HEK293T (cell line): ENCODE measurements around the gene ASPSCR1.

ENCODE experiments used
- CTCF ChIA-PET: fragments of 350-600 bp; formaldehyde crosslinking; extraction: SDS; loops from one replicate; lab custom pipeline; 2021; ENCODE audit warnings: antibody characterized with exemption, inconsistent platforms; lab: Yijun Ruan, JAX
- POLR2A ChIA-PET: fragments of 350-600 bp; formaldehyde crosslinking; extraction: SDS; loops from one replicate; lab custom pipeline; 2020; ENCODE audit warnings: antibody characterized with exemption, inconsistent platforms; lab: Yijun Ruan, JAX
- DNase-seq: peaks from one replicate; pipeline ENCODE4 v3.0.0; 2012; ENCODE audit warnings: mixed read lengths; ENCODE audit errors: extremely low spot score
- ARNT ChIP-seq: fragments of 450-650 bp; IDR thresholded peaks from 2 replicates; pipeline ENCODE4 v1.6.1; 2017; ENCODE audit warnings: mild to moderate bottlenecking
- BHLHE40 ChIP-seq: fragments of 450-650 bp; IDR thresholded peaks from 2 replicates; pipeline ENCODE4 v1.6.1; 2016; ENCODE audit warnings: mild to moderate bottlenecking, moderate library complexity, borderline replicate concordance
- CTBP1 ChIP-seq: fragments of 450-650 bp; IDR thresholded peaks from 2 replicates; pipeline ENCODE4 v1.6.1; 2016; ENCODE audit warnings: borderline replicate concordance
- ELF4 ChIP-seq: fragments of 450-650 bp; IDR thresholded peaks from 2 replicates; pipeline ENCODE4 v1.6.1; 2017; ENCODE audit warnings: antibody characterized with exemption
- FOXA1 ChIP-seq: fragments of 450-650 bp; IDR thresholded peaks from 2 replicates; pipeline ENCODE4 v1.6.1; 2016; ENCODE audit warnings: mild to moderate bottlenecking
- FOXK2 ChIP-seq: fragments of 450-650 bp; IDR thresholded peaks from 2 replicates; pipeline ENCODE4 v1.6.1; 2016; ENCODE audit warnings: mild to moderate bottlenecking
- FOXM1 ChIP-seq: fragments of 450-650 bp; IDR thresholded peaks from 2 replicates; pipeline ENCODE4 v1.6.1; 2017; ENCODE audit warnings: mild to moderate bottlenecking, borderline replicate concordance
- HDGF ChIP-seq: fragments of 450-650 bp; IDR thresholded peaks from 2 replicates; pipeline ENCODE4 v1.6.1; 2017; ENCODE audit warnings: antibody characterized with exemption, borderline replicate concordance
- L3MBTL2 ChIP-seq: fragments of 450-650 bp; conservative IDR thresholded peaks from 2 replicates; pipeline ENCODE4 v1.6.1; 2016; ENCODE audit warnings: mild to moderate bottlenecking
- LEF1 ChIP-seq: fragments of 450-650 bp; IDR thresholded peaks from 2 replicates; pipeline ENCODE4 v1.6.1; 2017; ENCODE audit warnings: mild to moderate bottlenecking, borderline replicate concordance
- NFRKB ChIP-seq: fragments of 450-650 bp; IDR thresholded peaks from 2 replicates; pipeline ENCODE4 v1.6.1; 2016; ENCODE audit warnings: mild to moderate bottlenecking, moderate library complexity
- PKNOX1 ChIP-seq: fragments of 450-650 bp; IDR thresholded peaks from 2 replicates; pipeline ENCODE4 v1.6.1; 2016
- SP1 ChIP-seq: fragments of 450-650 bp; IDR thresholded peaks from 2 replicates; pipeline ENCODE4 v1.6.1; 2017
- SUZ12 ChIP-seq: fragments of 450-650 bp; IDR thresholded peaks from 2 replicates; pipeline ENCODE4 v1.6.1; 2016; ENCODE audit warnings: mild to moderate bottlenecking
- TARDBP ChIP-seq: fragments of 450-650 bp; IDR thresholded peaks from 2 replicates; pipeline ENCODE4 v1.6.1; 2016
- ZNF384 ChIP-seq: fragments of 450-650 bp; IDR thresholded peaks from 2 replicates; pipeline ENCODE4 v1.6.1; 2016

ASPSCR1 gene

GRCh38 chr17:81934098-81934757, 43.2 kb upstream of the ASPSCR1 start:
- ChIA-PET CTCF (no interaction called here), POLR2A (interaction anchor here (1.0 to 4.4 kb wide), 5 partner anchors 7 to 130 kb away, joined by 3 to 37 read pairs (median 4); partner anchors contain the start of gene MAFG)
- TF ChIP-seq SP1 = no peak
- TF ChIP-seq PKNOX1 = no peak
- no peak for TF ChIP-seq HDGF
- TF ChIP-seq ARNT = no peak
- no peak for TF ChIP-seq FOXK2
- TF ChIP-seq L3MBTL2 = no peak
- DNase-seq = no peak

- POLR2A ChIA-PET = interaction anchor here (1.1 to 4.4 kb wide), 4 partner anchors 8 to 129 kb away, joined by 4 to 37 read pairs (median 10); partner anchors contain the start of gene MAFG
- TF ChIP-seq SUZ12 = no peak
- no peak for TF ChIP-seq SP1
- TF ChIP-seq PKNOX1 = no peak
- no peak for TF ChIP-seq FOXK2
- no peak for TF ChIP-seq ZNF384
- TF ChIP-seq NFRKB = no peak
- no peak for TF ChIP-seq L3MBTL2
- no peak for TF ChIP-seq HDGF
- no peak for TF ChIP-seq ARNT
- TF ChIP-seq BHLHE40 = no peak
- CTCF ChIA-PET = no interaction called here
- DNase-seq = no peak
Observed at GRCh38 chr17:81934850-81935708, 42.4 kb upstream of the ASPSCR1 start.

GRCh38 chr17:81935709-81936084, 41.7 kb upstream of the ASPSCR1 start:
- POLR2A ChIA-PET = interaction anchor here (0.9 to 4.4 kb wide), 6 partner anchors 8 to 270 kb away, joined by 4 to 37 read pairs (median 7); partner anchors contain the start of gene MAFG
- CTCF ChIA-PET = no interaction called here
- no peak for TF ChIP-seq L3MBTL2
- TF ChIP-seq CTBP1 = no peak
- no peak for TF ChIP-seq ELF4
- TF ChIP-seq LEF1 = no peak
- no peak for DNase-seq

GRCh38 chr17:81939218-81939617, 38.2 kb upstream of the ASPSCR1 start:
- CTCF ChIA-PET = interaction anchor here (1.1 kb wide), 1 partner anchor 98 kb away, joined by 3 read pairs; the partner anchor contains the start of gene DCXR
- TF ChIP-seq BHLHE40 (no peak), PKNOX1 (no peak), CTBP1 (no peak), TARDBP (no peak), FOXA1 (no peak), FOXK2 (no peak), L3MBTL2 (no peak), LEF1 (no peak)
- POLR2A ChIA-PET = interaction anchor here (1.0 to 1.4 kb wide), 2 partner anchors 14 to 72 kb away, joined by 3 read pairs; no protein-coding TSS in a partner anchor
- no peak for DNase-seq

GRCh38 chr17:81939881-81940385, 37.5 kb upstream of the ASPSCR1 start:
- no peak for DNase-seq
- TF ChIP-seq FOXK2 (no peak), SUZ12 (no peak), TARDBP (no peak), BHLHE40 (no peak), ARNT (no peak), FOXA1 (no peak), HDGF (no peak), PKNOX1 (no peak), NFRKB (no peak), L3MBTL2 (no peak), SP1 (no peak), ZNF384 (no peak), FOXM1 (no peak), CTBP1 (no peak), LEF1 (no peak), ELF4 (no peak)
- ChIA-PET CTCF (no interaction called here), POLR2A (interaction anchor here (1.2 kb wide), 1 partner anchor 9 kb away, joined by 5 read pairs; no protein-coding TSS in a partner anchor)
